Measurements from ENCODE around the gene SND1.

DNA sequence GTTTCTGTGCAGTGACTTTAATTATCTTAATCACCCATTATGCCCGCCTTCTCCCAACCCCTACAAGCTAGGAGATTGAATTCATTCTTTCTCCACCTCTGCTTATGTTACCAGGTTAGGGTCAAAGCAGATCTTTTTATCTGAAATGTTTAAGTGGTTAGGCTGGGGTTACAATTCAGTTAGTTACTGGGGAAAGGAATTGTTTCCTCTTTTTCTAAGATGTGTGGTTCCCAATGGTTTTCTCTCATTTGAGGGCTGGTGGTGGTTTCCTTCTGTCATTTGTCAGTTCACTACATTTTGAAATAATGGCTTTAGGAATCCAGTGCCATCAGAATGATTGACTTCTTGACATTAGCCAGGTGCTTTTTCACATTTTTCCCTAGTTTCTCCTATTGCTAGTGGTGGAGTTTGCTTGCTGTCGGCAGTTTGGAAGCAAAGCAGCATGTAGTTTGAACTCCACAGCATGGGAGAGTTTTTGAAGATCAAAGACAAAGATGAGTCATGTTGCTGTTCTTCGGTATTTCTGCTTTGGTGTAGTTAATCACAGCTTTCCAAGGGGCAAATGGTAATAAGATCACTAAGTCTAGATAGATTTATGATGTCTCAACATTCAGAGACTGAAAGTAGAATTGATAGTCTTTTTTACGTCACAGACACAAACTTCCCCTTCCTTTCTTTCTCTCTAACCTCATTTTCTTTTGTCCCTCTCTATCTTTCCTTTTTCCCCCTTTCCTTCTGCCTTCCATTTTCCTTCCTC lies 168.2 kb downstream of the SND1 start:
- TF ChIP-seq CTCF (IDR thresholded peaks at IDR 0.05) = no peak
- TF ChIP-seq POLR2A (IDR thresholded peaks at IDR 0.05) = no peak

All from right lobe of liver (tissue), 4 donors.